A673 (cell line): ENCODE results near the gene PPP1R14D.

Experiments
- CTCF ChIP-seq: fragments of 300-800, 200-600 bp; sonication (generic); conservative IDR thresholded peaks from 2 replicates; pipeline ENCODE4 v1.5.1; 2017; ENCODE audit warnings: low read depth, mild to moderate bottlenecking, antibody characterized with exemption, low read length, moderate library complexity, mixed read lengths
- EZH2 ChIP-seq: fragments of 200-600 bp; sonication (generic); IDR thresholded peaks from 2 replicates; pipeline ENCODE4 v1.6.1; 2017; ENCODE audit warnings: borderline replicate concordance, low read depth, mild to moderate bottlenecking, mixed read lengths, antibody characterized with exemption, low read length; ENCODE audit not compliant: poor library complexity, severe bottlenecking

GRCh38 chr15:40856746-40857145, 28.2 kb upstream of the PPP1R14D start:
- no peak for TF ChIP-seq CTCF
- TF ChIP-seq EZH2, result no peak
